Activated CD4-positive, alpha-beta memory T cell treated with anti-CD3 and anti-CD28 coated beads, Interleukin-2, amount 10 ng/mL, durations not matched to agents 7 days and 5 days (primary cell): ENCODE measurements around the gene OSBPL2. TPM values are rescaled to one million over a fixed set of nuclear protein-coding genes. Genes with fewer than 3 reads are reported as not detected.

Experiments
- CTCF ChIA-PET: fragments of 350-600 bp; sonication (Branson Sonifier 250); formaldehyde crosslinking; loops from one replicate; lab custom pipeline; 2021; ENCODE audit warnings: antibody characterized with exemption, inconsistent platforms; lab: Charles Lee
- POLR2A ChIA-PET: fragments of 350-600 bp; sonication (Branson Sonifier 250); formaldehyde crosslinking; loops from one replicate; lab custom pipeline; 2021; ENCODE audit warnings: antibody characterized with exemption; lab: Charles Lee
- DNase-seq: peaks from one replicate; pipeline ENCODE4 v3.0.0-alpha.2; 2020
- H3K27ac Mint-ChIP-seq: one replicate; pipeline ENCODE4 v1.8.0; 2021; ENCODE audit warnings: mild to moderate bottlenecking, mixed read lengths
- H3K27me3 Mint-ChIP-seq: one replicate; pipeline ENCODE4 v1.8.0; 2021; ENCODE audit warnings: mixed read lengths
- H3K36me3 Mint-ChIP-seq: one replicate; pipeline ENCODE4 v1.8.0; 2021; ENCODE audit warnings: low read depth, mixed read lengths
- H3K4me1 Mint-ChIP-seq: one replicate; pipeline ENCODE4 v1.8.0; 2021; ENCODE audit warnings: mixed read lengths
- H3K4me3 Mint-ChIP-seq: one replicate; pipeline ENCODE4 v1.8.0; 2021; ENCODE audit warnings: mild to moderate bottlenecking, mixed read lengths
- H3K9me3 Mint-ChIP-seq: one replicate; pipeline ENCODE4 v1.8.0; 2021; ENCODE audit warnings: mixed read lengths
- total RNA-seq, 2 experiments: library from RNA; stranded (reverse); gene quantifications; one replicate each; pipeline ENCODE4 v1.2.3, GENCODE V29; 2021

OSBPL2 gene
- total RNA-seq, 2 experiments from 2014 or later, result 40.3 to 40.6 TPM

- CTCF ChIA-PET, result no interaction called here
- POLR2A ChIA-PET, result no interaction called here
- Mint-ChIP-seq H3K27me3 (no peaks in the 10 kb centered on the region), H3K27ac (no peak overlapping the region), H3K4me3 (no peak overlapping the region), H3K4me1 (no peaks in the 10 kb centered on the region), H3K9me3 (no peaks in the 10 kb centered on the region), H3K36me3 (peaks cover 26% of the 10 kb centered on the region)
- DNase-seq, result no peak
These were observed 31.1 kb downstream of the OSBPL2 start for GRCh38 chr20:62269378-62269777.

GRCh38 chr20:62269871-62270270, 31.6 kb downstream of the OSBPL2 start:
- H3K27ac Mint-ChIP-seq, result no peak overlapping the region
- H3K4me3 Mint-ChIP-seq, result no peak overlapping the region
- H3K4me1 Mint-ChIP-seq, result no peaks in the 10 kb centered on the region
- CTCF ChIA-PET, result no interaction called here
- H3K36me3 Mint-ChIP-seq, result peaks cover 23% of the 10 kb centered on the region
- POLR2A ChIA-PET, result no interaction called here
- no peak for DNase-seq
- H3K27me3 Mint-ChIP-seq, result no peaks in the 10 kb centered on the region
- H3K9me3 Mint-ChIP-seq, result no peaks in the 10 kb centered on the region

GRCh38 chr20:62272200-62272599, 33.9 kb downstream of the OSBPL2 start:
- Mint-ChIP-seq H3K36me3 (peaks cover 16% of the 10 kb centered on the region), H3K27me3 (no peaks in the 10 kb centered on the region), H3K4me1 (no peaks in the 10 kb centered on the region), H3K27ac (no peak overlapping the region), H3K4me3 (no peak overlapping the region), H3K9me3 (no peaks in the 10 kb centered on the region)
- DNase-seq, result no peak
- POLR2A ChIA-PET, result no interaction called here
- CTCF ChIA-PET, result no interaction called here

GRCh38 chr20:62273416-62273815, 35.1 kb downstream of the OSBPL2 start:
- no peak overlapping the region for H3K4me3 Mint-ChIP-seq
- DNase-seq, result no peak
- ChIA-PET POLR2A (no interaction called here), CTCF (no interaction called here)
- H3K27me3 Mint-ChIP-seq, result no peaks in the 10 kb centered on the region
- H3K36me3 Mint-ChIP-seq, result peaks cover 16% of the 10 kb centered on the region
- no peaks in the 10 kb centered on the region for H3K9me3 Mint-ChIP-seq
- H3K27ac Mint-ChIP-seq, result no peak overlapping the region
- no peaks in the 10 kb centered on the region for H3K4me1 Mint-ChIP-seq

- no peak for DNase-seq
- Mint-ChIP-seq H3K27ac (no peak overlapping the region), H3K27me3 (no peaks in the 10 kb centered on the region), H3K4me3 (no peak overlapping the region), H3K4me1 (no peaks in the 10 kb centered on the region), H3K9me3 (no peaks in the 10 kb centered on the region), H3K36me3 (peaks cover 20% of the 10 kb centered on the region)
- ChIA-PET POLR2A (no interaction called here), CTCF (no interaction called here)
These were observed 36.1 kb downstream of the OSBPL2 start for GRCh38 chr20:62274332-62274950.

GRCh38 chr20:62275219-62275618, 36.9 kb downstream of the OSBPL2 start:
- ChIA-PET CTCF (no interaction called here), POLR2A (no interaction called here)
- Mint-ChIP-seq H3K36me3 (peaks cover 20% of the 10 kb centered on the region), H3K27ac (no peak overlapping the region), H3K4me1 (no peaks in the 10 kb centered on the region), H3K27me3 (no peaks in the 10 kb centered on the region), H3K4me3 (no peak overlapping the region), H3K9me3 (no peaks in the 10 kb centered on the region)
- DNase-seq, result no peak

GRCh38 chr20:62276439-62276838, 38.1 kb downstream of the OSBPL2 start:
- ChIA-PET POLR2A (no interaction called here), CTCF (no interaction called here)
- DNase-seq, result no peak

GRCh38 chr20:62277253-62277652, 38.9 kb downstream of the OSBPL2 start:
- H3K9me3 Mint-ChIP-seq, result no peaks in the 10 kb centered on the region
- CTCF ChIA-PET, result no interaction called here
- H3K27ac Mint-ChIP-seq, result no peak overlapping the region
- no peaks in the 10 kb centered on the region for H3K4me1 Mint-ChIP-seq
- H3K27me3 Mint-ChIP-seq, result no peaks in the 10 kb centered on the region
- H3K4me3 Mint-ChIP-seq, result no peak overlapping the region
- POLR2A ChIA-PET, result no interaction called here
- H3K36me3 Mint-ChIP-seq, result peaks cover 26% of the 10 kb centered on the region
- no peak for DNase-seq

More at GRCh38 chr20:62276439-62276838, 38.1 kb downstream of the OSBPL2 start:
- Mint-ChIP-seq H3K4me1 (no peaks in the 10 kb centered on the region), H3K27ac (no peak overlapping the region), H3K9me3 (no peaks in the 10 kb centered on the region), H3K4me3 (no peak overlapping the region), H3K27me3 (no peaks in the 10 kb centered on the region), H3K36me3 (peaks cover 22% of the 10 kb centered on the region)

- POLR2A ChIA-PET, result no interaction called here
- Mint-ChIP-seq H3K4me3 (no peak overlapping the region), H3K4me1 (no peaks in the 10 kb centered on the region), H3K9me3 (no peaks in the 10 kb centered on the region), H3K27ac (no peak overlapping the region), H3K27me3 (no peaks in the 10 kb centered on the region), H3K36me3 (peaks cover 17% of the 10 kb centered on the region)
- DNase-seq, result no peak
- CTCF ChIA-PET, result no interaction called here
These were observed 42.0 kb downstream of the OSBPL2 start for GRCh38 chr20:62280303-62280702.

- no peak overlapping the region for H3K27ac Mint-ChIP-seq
- POLR2A ChIA-PET, result no interaction called here
- CTCF ChIA-PET, result no interaction called here
- no peak overlapping the region for H3K4me3 Mint-ChIP-seq
- H3K36me3 Mint-ChIP-seq, result peaks cover 17% of the 10 kb centered on the region
- no peaks in the 10 kb centered on the region for H3K27me3 Mint-ChIP-seq
- H3K4me1 Mint-ChIP-seq, result no peaks in the 10 kb centered on the region
- DNase-seq, result no peak
- no peaks in the 10 kb centered on the region for H3K9me3 Mint-ChIP-seq
These were observed 43.0 kb downstream of the OSBPL2 start for GRCh38 chr20:62281161-62281933.

GRCh38 chr20:62282103-62282502, 43.8 kb downstream of the OSBPL2 start:
- Mint-ChIP-seq H3K9me3 (no peaks in the 10 kb centered on the region), H3K36me3 (peaks cover 20% of the 10 kb centered on the region), H3K27me3 (no peaks in the 10 kb centered on the region), H3K4me1 (no peaks in the 10 kb centered on the region), H3K27ac (no peak overlapping the region), H3K4me3 (no peak overlapping the region)
- no peak for DNase-seq
- ChIA-PET CTCF (no interaction called here), POLR2A (no interaction called here)

GRCh38 chr20:62282877-62283503, 44.7 kb downstream of the OSBPL2 start:
- H3K36me3 Mint-ChIP-seq, result peaks cover 20% of the 10 kb centered on the region
- no peak for DNase-seq
- H3K4me3 Mint-ChIP-seq, result no peak overlapping the region
- no peaks in the 10 kb centered on the region for H3K27me3 Mint-ChIP-seq
- CTCF ChIA-PET, result no interaction called here
- H3K27ac Mint-ChIP-seq, result no peak overlapping the region
- no peaks in the 10 kb centered on the region for H3K9me3 Mint-ChIP-seq
- H3K4me1 Mint-ChIP-seq, result no peaks in the 10 kb centered on the region
- POLR2A ChIA-PET, result no interaction called here

GRCh38 chr20:62284448-62284847, 46.1 kb downstream of the OSBPL2 start:
- no peak for DNase-seq
- no peaks in the 10 kb centered on the region for H3K9me3 Mint-ChIP-seq
- peaks cover 17% of the 10 kb centered on the region for H3K36me3 Mint-ChIP-seq
- H3K27me3 Mint-ChIP-seq, result no peaks in the 10 kb centered on the region
- H3K27ac Mint-ChIP-seq, result no peak overlapping the region
- no peaks in the 10 kb centered on the region for H3K4me1 Mint-ChIP-seq
- POLR2A ChIA-PET, result no interaction called here
- CTCF ChIA-PET, result no interaction called here
- no peak overlapping the region for H3K4me3 Mint-ChIP-seq
